ENCODE measurements around the gene MRPL24.
"Not testable (repeated sequence)": the region's sequence is repeated elsewhere in the genome, so short reads cannot be mapped to it uniquely, and the experiment has no call there.

The MRPL24 gene

GRCh38 chr1:156760092-156760795 is 19.4 kb upstream of the MRPL24 start:
- DNase-seq: no peak

GRCh38 chr1:156757572-156758253 is 16.8 kb upstream of the MRPL24 start:
- not testable (repeated sequence) for DNase-seq

DNA sequence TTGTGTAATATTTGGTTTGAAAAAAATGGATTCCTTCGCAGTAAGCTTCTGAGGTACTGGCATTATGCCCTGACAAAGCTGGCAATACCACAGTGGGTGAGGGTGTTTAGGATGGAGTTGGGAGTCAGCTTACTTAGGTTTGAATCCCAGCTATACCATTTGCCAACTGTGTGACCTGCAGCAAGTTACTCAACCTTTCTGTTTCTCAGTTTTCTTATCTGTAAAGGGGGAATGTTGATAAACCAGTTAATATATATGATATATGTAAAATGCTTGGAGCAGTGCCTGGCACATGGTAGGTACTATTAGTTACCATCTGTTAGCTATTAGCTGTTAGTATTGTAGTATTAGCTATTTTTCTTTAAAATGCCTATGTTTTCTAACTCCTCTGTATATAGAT is 15.5 kb upstream of the MRPL24 start:
- no peak for DNase-seq

GRCh38 chr1:156755527-156755950 is 14.7 kb upstream of the MRPL24 start:
- DNase-seq: no peak

DNA sequence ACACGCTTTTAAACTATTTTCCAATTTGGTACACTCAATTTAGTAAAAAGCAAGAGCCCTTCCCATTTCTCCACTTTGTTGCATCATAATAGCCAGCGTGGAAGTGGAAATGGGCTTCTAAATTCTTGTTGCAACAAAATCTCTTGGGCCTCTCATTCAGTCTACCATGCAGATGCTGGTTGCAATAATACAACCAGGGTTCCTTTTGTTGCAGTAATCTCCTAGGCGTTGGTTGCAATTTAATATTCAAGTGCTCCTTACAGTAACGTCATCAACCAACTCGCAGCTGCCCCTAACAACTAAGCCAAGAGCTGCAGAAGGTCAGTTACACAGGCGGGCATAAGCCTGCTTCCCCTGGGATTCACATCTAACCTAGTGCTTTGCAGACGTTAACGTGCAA is 13.3 kb upstream of the MRPL24 start:
- no peak for DNase-seq

DNA sequence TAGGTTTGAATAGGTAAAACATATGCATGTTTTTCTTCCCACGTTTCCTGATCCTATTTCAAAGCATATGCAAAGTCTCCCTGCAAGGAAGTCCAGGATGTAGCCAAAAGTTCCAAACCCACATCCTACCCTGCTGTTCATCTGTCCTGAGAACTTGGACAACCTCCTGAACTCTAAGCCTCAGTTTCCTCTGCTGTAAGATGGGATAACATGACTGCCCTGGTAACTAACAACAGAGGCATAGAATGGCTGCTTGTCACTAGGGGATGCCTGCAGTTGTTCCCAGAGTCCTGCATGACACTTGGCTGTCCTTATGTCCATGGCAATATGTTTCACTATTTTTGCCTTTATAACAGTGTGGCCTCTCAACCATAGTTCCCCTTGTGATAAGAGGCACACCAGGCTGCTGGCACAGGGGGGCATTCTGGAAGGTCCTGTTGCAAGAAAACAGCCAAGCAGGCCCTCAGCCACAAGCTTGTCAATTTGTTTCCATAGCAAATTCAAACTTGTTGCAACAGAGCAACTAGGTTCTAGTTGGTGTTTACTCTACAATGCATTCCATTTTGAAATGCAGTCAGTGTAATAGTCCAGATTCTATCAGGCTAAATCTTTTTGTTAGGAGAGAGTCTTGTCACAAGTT is 12.1 kb upstream of the MRPL24 start:
- no peak for DNase-seq

- DNase-seq: peak; percentile 97
Observed at GRCh38 chr1:156751757-156752481, 11.0 kb upstream of the MRPL24 start.

DNA sequence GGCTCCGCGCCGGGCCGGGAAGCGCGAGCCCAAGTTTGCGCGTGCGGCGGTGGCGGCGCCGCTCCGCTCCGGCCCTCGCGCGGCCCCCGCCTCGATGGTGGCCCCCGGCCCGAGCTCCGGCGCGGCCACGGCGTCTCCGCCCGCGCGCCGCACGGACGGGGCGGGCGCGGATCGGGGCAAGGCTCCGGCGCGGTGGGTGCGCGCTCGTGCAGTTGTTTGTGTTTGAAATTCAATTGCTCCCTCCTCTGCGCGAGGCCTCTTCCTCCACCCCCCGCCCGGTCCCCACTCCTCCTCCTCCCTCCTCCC is 10.5 kb upstream of the MRPL24 start, which contains the start of gene HDGF:
HDGF (minus strand) TSS at position 225 of the 306 bp plus-strand sequence. CDS start 246 bp downstream, outside the sequence.
- no peak for DNase-seq

GRCh38 chr1:156750711-156751450 is 10.0 kb upstream of the MRPL24 start:
- no peak for DNase-seq

- peak; percentile 55 for DNase-seq
Observed at GRCh38 chr1:156750191-156750672, 9.3 kb upstream of the MRPL24 start.

- no peak for DNase-seq
Observed at GRCh38 chr1:156749419-156750118, 8.7 kb upstream of the MRPL24 start.

DNA sequence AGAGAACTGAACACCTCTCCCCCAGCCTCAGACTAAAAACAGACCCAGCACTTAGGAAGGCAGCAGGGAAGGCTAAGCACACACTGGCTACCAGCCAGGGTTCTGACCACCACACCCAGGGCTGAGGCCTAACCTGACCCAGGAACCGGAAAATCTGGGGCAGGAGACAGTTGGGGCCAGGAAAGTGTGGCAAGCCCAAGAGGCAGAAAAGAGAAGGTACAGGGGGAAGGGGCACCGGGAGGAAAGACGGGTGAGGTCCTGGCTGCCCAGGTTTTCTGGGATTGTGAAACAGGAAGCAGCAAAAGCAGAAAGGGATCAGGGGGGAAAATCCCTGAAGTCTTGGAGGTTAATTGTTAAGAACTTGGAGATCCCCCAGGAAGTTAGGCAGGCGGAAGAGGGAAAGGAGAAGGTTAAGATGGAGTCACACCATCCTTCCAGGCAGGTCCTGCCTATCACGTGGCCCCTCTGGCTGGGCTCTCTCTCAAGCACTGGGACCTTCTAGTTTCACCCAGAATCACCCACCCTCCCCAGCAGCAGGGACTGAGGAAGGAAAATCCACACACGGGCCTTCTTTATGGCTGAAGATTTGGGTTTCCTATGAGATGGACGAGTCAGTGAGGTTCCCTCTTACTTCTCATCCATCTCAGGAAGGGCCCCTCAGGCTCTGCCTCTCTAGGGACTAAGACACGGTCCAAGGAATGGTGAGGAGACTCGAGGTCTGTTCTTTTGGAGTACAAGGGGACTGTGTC is 8.0 kb upstream of the MRPL24 start:
- DNase-seq: peak; percentile 33

DNA sequence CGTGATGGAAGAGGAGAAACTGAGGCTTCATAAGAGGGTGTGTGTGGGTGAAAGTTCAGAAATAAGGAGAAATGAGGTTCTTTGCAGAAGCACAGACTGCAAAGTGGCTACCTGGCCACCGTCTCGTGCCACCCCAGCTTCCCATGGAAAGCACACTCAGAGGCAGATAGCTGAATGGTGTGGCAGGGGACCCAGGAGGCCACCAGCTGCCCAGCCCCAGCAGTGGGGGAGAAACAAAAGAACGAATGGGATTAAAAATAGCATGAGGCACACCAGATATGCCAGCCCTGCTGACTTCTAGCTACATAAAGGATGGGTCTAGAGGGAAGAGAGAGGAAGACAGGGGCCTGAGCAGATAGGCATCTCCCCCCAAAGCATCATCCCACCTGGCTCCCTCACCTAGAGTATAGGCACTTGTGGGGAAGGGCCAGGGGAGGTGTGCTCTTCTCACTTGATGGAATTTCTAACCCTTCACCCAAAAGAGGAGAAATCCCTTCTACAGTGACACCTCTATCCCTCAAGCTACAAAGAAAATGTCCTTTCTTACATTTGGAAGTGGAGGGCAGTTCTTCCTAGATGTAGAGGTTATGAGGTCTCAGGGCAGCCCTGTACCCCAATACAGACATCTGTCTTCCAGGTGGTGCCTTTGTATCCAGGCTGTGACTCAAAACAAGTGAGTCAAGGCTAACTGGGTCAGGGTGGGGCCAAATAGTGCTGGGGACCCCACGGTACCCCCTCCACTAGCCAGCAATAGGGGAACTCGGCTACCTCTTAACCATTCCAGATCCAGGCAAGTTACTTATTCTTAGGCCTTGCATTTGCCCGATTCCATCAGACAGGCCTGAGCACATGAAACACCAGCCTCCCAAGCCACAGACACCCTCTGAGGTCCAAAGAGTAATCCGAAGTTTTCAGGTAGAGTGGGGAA is 7.1 kb upstream of the MRPL24 start:
- peak; percentile 53 for DNase-seq

DNA sequence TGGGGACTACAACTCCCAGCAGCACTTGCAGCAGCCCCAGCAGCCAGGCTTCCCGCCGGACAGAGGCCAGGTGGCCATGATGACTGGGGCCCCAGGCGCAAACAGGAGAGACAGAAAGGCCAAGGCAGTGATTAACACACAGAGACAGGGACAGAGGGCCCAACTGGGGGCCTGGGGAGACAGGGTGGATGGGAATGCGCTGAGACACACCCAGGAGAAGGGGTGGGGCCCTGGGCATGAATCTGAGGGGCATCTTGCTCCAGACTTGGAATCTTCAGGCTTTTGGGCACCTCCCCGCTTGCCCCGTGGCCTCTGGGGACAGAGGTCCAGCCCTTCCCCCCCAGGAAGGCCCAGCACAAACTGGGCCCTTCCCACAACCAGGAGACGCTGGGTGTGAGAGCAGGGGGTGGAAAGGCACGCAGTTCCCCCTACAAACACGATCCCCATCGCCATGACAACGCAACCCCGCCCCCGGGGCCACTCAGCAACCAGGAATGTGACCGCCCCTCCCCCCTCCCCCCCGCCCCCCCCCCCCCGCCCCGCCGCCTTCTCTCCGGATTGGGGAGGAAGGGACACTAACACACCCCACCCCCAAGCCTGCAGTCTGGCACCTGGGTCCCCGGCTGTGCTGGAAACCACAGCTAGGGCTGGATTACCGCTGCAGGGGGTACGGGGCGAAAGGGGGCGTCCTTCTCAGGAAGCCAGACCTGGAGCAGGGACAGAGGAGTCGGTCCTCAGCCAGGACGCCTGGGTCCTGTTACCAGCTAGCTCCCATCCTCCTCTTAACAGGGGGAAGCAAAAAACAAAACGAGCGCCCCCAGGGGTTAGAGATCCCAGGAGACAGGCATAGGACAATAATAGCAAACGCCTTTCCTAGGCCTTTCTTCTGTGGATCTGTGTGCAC is 6.1 kb upstream of the MRPL24 start:
- peak; percentile 88 for DNase-seq

DNA sequence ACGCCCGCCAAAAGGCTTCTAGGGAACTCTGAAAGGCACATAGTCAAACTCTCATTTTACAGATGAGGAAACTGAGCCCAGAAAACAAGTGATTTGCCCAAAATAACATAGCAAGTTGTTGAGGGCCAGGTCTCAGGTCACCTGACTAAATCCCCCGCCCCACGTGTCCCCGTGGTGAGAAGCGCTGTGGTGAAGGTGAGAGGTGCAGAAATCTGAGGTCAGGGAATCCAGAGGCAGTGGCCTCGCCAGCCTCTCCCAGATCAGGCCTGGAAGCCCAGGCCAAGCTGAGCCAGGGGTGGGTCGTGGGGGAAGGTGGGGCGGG is 5.5 kb upstream of the MRPL24 start:
- DNase-seq: peak; percentile 41

GRCh38 chr1:156745881-156746280 is 5.0 kb upstream of the MRPL24 start:
- DNase-seq: no peak

DNA sequence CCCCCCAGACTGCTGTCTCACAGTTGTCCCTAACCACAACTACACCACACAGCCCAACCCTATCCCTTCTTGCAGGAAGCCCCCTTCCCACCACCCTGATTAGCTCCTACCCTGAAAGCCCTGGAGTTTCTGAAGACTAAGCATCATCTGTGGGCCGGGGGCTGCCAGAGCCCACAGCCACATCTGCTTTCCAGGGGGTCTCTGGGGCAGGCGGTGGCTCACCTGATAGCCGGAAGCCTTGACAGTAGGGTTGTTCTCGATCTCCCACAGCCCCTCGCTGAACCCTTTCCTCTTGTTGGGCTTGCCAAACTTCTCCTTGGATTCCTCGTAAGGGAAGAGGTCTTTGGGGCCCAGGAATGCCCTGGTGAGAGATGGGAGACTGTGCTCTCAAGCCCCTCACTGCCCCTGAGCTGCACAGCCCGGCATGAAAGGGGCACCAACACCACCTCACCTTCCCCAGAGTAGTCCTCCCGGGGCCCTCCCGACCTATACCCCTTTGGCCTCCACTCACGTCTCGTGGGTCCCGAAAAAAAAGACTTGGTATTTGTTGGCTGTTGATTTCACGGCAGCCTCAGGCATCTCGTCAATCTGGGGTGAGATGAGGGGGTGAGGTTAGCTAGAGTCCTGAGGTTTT is 4.0 kb upstream of the MRPL24 start:
- DNase-seq: no peak

- DNase-seq: no peak
Observed at GRCh38 chr1:156744344-156744743, 3.5 kb upstream of the MRPL24 start.
